NT2/D1 (cell line): Measurements from ENCODE around the gene C16orf86.

ENCODE experiments used
- SUZ12 ChIP-seq: IDR thresholded peaks from 2 replicates; pipeline ENCODE4 v1.6.1; 2011; ENCODE audit not compliant: insufficient read length, insufficient read depth; ENCODE audit errors: extremely low read depth
- YY1 ChIP-seq: IDR thresholded peaks from 2 replicates; pipeline ENCODE4 v1.6.1; 2011; ENCODE audit not compliant: insufficient read length, insufficient read depth
- ZNF274 ChIP-seq: IDR thresholded peaks from 2 replicates; pipeline ENCODE4 v1.6.1; 2011; ENCODE audit warnings: mild to moderate bottlenecking, low read depth, low read length

DNA sequence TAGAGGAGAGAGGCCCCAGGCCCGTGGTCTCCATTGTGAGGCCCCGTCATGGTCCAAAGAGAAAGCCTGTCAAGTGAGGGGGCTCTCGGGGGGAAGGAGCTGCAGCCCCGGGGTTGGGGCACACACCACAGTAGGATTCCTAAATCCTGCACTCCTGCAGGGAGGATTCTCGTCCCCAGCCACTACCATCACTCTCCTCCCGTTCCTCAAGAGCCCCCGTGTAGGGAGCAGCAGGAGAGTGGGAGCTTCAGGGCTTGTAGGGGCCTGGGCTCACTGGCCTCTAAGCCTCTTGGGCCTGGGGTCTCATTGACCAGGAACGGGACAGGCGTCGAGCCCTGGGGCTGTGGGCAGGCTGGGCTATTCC is 821 bp downstream of the C16orf86 start:
- TF ChIP-seq ZNF274, result no peak
- no peak for TF ChIP-seq SUZ12
- no peak for TF ChIP-seq YY1
